HL-60 (cell line): ENCODE results near the gene CDKN2D.

Experiments used
- DNase-seq, 2 experiments: peaks; one replicate each; pipeline ENCODE4 v3.0.0-alpha.2; 2010 to 2020; ENCODE audit warnings: low read depth in 1 of 2, low spot score in 1 of 2
- H3K27ac ChIP-seq: fragments of 250-450 bp; sonication (Bioruptor Pico); replicated peaks from 2 replicates; pipeline ENCODE4 v1.5.1; 2020; ENCODE audit warnings: mild to moderate bottlenecking, moderate library complexity
- H3K27me3 ChIP-seq: fragments of 250-450 bp; sonication (Bioruptor Pico); 2 replicates; pipeline ENCODE4 v1.5.1; 2021; ENCODE audit warnings: mild to moderate bottlenecking, moderate library complexity; ENCODE audit not compliant: insufficient read depth, poor library complexity, severe bottlenecking
- H3K4me3 ChIP-seq: replicated peaks from 2 replicates; pipeline ENCODE4 v1.5.1; 2011; ENCODE audit warnings: mild to moderate bottlenecking, control low read depth, low read length; ENCODE audit not compliant: insufficient read depth
- GABPA ChIP-seq: IDR thresholded peaks from 2 replicates; pipeline ENCODE4 v1.6.1; 2012; ENCODE audit warnings: low read depth
- POLR2AphosphoS5 ChIP-seq: IDR thresholded peaks from 2 replicates; pipeline ENCODE4 v1.6.1; 2012; ENCODE audit warnings: low read depth
- SPI1 ChIP-seq: IDR thresholded peaks from 2 replicates; pipeline ENCODE4 v1.6.1; 2012; ENCODE audit warnings: low read depth, mild to moderate bottlenecking, borderline replicate concordance
- TF ChIP-seq, protein P1 (sequence below): IDR thresholded peaks from one replicate; pipeline ENCODE4 v1.5.1; 2011; ENCODE audit warnings: low read length, control low read depth, inconsistent platforms; ENCODE audit not compliant: insufficient read depth
- TF ChIP-seq, protein P2 (sequence below): IDR thresholded peaks from 2 replicates; pipeline ENCODE4 v1.6.1; 2012; ENCODE audit warnings: low read depth; ENCODE audit not compliant: insufficient replicate concordance

The CDKN2D gene

DNA sequence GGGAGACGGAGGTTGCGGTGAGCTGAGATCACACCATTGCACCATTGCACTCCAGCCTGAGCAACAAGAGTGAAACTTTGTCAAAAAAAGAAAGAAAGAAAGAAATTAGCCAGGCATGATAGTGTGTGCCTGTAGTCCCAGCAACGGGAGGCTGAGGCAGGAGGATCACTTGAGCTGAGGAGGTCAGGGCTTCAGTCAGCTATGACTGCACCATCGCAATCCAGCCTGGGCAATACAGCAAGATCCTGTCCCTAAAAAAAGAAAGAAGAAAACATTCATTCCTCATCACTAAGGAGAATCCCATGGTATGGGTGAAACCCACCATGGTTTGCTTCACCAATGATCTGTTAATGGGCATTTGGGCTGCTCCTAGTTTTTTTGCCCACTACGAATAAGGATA is 31.4 kb upstream of the CDKN2D start:
- no peak for DNase-seq
- Histone ChIP-seq H3K4me3 (no peak overlapping the region), H3K27me3 (no peaks in the 10 kb centered on the region), H3K27ac (no peak overlapping the region)
- TF ChIP-seq POLR2AphosphoS5, result no peak
- TF ChIP-seq, protein P1, sequence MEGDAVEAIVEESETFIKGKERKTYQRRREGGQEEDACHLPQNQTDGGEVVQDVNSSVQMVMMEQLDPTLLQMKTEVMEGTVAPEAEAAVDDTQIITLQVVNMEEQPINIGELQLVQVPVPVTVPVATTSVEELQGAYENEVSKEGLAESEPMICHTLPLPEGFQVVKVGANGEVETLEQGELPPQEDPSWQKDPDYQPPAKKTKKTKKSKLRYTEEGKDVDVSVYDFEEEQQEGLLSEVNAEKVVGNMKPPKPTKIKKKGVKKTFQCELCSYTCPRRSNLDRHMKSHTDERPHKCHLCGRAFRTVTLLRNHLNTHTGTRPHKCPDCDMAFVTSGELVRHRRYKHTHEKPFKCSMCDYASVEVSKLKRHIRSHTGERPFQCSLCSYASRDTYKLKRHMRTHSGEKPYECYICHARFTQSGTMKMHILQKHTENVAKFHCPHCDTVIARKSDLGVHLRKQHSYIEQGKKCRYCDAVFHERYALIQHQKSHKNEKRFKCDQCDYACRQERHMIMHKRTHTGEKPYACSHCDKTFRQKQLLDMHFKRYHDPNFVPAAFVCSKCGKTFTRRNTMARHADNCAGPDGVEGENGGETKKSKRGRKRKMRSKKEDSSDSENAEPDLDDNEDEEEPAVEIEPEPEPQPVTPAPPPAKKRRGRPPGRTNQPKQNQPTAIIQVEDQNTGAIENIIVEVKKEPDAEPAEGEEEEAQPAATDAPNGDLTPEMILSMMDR, result no peak
- TF ChIP-seq, protein P2, sequence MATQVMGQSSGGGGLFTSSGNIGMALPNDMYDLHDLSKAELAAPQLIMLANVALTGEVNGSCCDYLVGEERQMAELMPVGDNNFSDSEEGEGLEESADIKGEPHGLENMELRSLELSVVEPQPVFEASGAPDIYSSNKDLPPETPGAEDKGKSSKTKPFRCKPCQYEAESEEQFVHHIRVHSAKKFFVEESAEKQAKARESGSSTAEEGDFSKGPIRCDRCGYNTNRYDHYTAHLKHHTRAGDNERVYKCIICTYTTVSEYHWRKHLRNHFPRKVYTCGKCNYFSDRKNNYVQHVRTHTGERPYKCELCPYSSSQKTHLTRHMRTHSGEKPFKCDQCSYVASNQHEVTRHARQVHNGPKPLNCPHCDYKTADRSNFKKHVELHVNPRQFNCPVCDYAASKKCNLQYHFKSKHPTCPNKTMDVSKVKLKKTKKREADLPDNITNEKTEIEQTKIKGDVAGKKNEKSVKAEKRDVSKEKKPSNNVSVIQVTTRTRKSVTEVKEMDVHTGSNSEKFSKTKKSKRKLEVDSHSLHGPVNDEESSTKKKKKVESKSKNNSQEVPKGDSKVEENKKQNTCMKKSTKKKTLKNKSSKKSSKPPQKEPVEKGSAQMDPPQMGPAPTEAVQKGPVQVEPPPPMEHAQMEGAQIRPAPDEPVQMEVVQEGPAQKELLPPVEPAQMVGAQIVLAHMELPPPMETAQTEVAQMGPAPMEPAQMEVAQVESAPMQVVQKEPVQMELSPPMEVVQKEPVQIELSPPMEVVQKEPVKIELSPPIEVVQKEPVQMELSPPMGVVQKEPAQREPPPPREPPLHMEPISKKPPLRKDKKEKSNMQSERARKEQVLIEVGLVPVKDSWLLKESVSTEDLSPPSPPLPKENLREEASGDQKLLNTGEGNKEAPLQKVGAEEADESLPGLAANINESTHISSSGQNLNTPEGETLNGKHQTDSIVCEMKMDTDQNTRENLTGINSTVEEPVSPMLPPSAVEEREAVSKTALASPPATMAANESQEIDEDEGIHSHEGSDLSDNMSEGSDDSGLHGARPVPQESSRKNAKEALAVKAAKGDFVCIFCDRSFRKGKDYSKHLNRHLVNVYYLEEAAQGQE, result no peak
- no peak for TF ChIP-seq GABPA
- no peak for TF ChIP-seq SPI1

DNA sequence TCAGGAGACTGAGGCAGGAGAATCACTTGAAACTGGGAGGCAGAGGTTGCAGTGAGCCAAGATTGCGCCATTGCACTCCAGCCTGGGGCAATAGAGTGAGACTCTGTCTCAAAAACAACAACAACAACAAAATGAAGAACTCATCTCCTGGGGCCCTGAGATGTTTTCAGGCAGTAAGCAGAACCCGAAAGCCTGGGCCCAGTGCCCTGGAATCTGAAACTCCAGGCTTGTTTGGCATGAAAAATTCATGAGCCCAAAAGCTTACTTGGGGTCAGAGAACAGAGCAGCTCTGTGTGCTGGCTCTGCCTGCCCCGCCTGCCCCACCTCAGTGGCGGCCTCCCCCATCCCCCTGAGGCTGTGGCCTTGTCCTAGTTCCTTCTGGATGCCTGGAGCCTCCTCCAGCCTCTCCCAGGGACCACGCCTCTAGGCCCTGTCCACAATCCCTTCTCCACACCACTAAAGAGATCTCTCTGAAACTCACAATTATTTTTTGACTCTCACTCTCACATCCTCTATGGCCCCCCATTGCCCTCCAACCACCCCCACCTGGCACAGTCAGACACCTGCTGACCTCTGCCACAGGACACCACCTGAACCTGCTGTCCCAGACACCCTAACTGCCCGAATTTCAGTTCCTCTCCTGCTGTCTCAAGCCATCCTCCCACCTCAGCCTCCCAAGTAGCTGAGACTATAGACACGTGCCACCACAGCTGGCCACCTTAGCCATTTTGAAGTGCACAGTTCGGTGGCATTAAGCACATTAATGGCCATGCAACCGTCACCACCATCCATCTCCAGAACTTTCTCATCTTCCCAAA is 25.2 kb upstream of the CDKN2D start:
- TF ChIP-seq SPI1, result no peak
- TF ChIP-seq POLR2AphosphoS5, result no peak
- TF ChIP-seq, protein P2, result no peak
- TF ChIP-seq, protein P1, result no peak
- no peak for TF ChIP-seq GABPA
- H3K4me3 ChIP-seq, result no peak overlapping the region
- peak overlapping the region; percentile 16; the same call in 1 of the 2 replicates for H3K27ac ChIP-seq
- no peaks in the 10 kb centered on the region for H3K27me3 ChIP-seq
- DNase-seq, result peak in 1 of 2 experiments; percentile 24

DNA sequence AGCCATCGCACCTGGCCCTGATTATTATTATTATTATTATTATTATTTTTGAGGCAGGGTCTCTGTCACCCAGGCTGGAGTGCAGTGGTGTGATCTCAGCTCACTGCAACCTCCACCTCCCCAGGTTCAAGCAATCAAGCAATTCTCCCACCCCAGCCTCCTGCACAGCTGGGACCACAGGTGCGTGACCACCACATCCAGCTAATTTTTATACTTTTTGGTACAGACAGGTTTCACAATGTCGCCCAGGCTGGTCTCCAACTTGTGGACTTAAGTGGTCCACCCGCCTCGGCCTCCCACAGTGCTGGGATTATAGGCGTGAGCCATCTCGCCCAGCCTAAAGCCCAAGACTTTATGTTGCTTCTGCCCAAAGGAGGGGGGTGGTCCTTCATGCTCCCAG is 24.4 kb upstream of the CDKN2D start:
- H3K4me3 ChIP-seq, result no peak overlapping the region
- H3K27ac ChIP-seq, result no peak overlapping the region
- H3K27me3 ChIP-seq, result no peaks in the 10 kb centered on the region
- TF ChIP-seq GABPA, result no peak
- no peak for TF ChIP-seq POLR2AphosphoS5
- TF ChIP-seq SPI1, result no peak
- TF ChIP-seq, protein P1, result no peak
- TF ChIP-seq, protein P2, result no peak
- DNase-seq, result no peak
